Activated gamma-delta T cell treated with anti-CD3 and anti-CD28 coated beads, Interleukin-2, amount 50 U/mL, for 16 hours (primary cell): ENCODE measurements around the gene LRRN2.

Experiments
- DNase-seq: peaks from one replicate; pipeline ENCODE4 v3.0.0-alpha.2; 2020; ENCODE audit warnings: low read depth

LRRN2 gene

DNA sequence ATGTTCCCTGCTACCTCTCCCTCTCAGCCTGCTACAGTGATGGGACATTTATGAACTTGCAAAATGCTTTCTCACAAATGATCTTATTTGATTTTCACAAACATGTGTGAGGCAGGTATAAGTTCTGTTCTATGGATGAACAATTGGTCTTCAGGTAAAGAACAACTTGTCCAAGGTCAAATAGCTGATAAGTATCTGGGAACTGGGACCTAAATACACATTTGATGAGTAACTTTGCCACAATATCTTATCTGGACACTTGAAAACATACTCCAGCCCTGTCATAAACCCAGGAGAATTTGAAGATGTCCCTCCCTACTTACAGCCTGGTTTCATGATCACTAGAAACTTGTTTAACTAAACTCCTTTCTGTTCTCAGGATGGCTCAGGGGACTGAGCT, 23.0 kb downstream of the LRRN2 start:
- no peak for DNase-seq

- DNase-seq: no peak
Observed at GRCh38 chr1:204660509-204660908, 25.0 kb downstream of the LRRN2 start.

DNA sequence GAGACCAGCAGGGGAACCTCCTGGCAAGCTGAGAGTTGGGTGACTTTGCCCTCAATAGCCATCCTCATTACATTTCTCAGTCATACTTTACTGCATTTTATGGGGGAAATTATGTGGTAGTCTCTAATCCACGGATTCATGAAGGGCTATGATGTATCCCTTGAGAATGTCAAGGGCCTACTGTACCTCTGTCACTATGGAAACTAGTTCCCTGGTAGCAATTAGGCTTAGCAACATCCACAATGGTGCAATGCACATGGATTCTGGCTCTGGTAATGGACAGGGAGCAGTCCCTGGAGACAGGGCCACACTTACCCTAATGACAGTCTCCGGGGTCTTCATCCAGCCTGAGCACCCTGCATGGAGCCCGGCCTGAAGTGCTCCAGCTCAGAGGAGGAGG, 26.5 kb downstream of the LRRN2 start:
- DNase-seq: no peak

DNA sequence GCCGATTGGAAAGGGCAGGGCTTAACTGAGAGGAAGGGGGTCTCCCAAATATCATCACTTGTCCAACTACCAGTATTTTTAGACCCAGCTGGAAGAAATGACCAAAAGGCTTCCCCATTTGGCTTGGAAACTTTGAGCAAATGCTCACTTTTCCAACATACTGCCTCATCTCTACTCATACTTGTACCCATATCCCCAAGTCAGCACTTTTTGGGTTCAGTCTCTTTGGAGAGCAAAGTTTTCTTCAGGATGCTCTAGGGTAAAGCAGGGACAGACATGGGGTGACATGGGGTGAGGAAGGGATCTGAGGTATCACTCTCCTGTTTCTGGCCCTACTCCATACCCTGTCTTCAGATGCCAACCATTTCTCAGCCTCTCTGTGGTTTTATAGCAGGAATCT, 27.2 kb downstream of the LRRN2 start:
- DNase-seq: no peak

DNA sequence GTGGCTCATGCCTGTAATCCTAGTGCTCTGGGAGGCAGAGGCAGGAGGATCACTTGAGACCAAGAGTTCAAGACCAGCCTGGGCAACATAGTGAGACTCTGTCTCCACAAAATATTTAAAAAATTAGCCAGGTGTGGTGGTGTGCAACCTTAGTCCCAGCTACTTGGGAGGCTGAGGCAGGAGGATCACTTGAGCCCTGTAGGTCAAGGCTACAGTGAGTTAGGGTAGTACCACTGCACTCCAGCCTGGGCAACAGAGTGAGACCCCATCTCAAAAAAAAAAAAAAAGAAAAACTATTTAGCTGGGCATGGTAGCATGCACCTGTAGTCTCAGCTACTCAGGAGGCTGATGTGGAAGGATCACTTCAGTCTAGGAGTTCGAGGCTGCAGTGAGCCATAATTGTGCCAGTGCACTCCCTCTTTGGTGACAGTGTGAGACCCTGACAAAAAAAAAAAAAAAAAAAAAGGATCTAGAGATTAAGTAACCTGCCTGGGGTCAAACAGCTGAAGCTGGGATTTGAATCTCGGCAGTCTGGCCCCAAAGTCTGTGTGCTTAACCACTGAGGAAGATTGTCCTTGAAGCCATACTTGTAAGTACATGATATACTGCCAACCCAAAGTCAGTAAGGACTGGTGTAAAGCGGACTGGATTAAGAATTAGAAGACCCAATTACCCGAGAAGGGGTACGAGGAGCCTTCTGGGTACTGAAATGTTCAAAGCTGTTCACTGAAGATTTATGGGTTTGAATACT, 31.8 kb downstream of the LRRN2 start:
- no peak for DNase-seq

- DNase-seq: no peak
Observed at GRCh38 chr1:204652497-204652896, 33.0 kb downstream of the LRRN2 start.

DNA sequence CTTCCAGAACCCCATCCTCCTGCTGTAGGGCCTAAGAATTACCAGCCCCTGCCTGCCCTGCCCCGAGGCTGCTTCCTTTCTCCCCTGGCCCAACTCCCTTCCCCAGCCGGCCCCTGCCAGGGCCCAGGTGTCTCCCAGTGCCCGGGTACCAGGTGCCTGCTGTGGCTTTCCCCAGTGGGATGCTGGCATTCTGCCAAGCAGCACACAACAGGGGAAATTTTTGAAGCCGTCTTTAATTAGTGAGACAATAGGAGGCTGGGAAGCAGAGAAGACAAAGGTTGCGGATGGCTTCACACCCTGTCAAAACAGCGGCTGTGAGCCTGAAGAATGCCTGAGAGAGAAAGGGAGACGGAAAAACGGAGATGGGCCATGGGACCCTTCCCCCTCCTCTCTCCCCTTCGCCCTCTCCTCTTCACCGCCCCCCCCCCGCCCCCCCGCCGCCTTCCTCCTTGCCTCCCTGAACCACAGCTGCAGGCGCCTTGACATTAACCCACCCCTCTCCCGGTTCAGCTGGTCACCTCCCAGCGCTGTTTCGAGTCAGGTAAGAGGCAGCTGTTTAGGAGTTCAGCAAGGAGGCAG, 33.6 kb downstream of the LRRN2 start:
- DNase-seq: no peak

DNA sequence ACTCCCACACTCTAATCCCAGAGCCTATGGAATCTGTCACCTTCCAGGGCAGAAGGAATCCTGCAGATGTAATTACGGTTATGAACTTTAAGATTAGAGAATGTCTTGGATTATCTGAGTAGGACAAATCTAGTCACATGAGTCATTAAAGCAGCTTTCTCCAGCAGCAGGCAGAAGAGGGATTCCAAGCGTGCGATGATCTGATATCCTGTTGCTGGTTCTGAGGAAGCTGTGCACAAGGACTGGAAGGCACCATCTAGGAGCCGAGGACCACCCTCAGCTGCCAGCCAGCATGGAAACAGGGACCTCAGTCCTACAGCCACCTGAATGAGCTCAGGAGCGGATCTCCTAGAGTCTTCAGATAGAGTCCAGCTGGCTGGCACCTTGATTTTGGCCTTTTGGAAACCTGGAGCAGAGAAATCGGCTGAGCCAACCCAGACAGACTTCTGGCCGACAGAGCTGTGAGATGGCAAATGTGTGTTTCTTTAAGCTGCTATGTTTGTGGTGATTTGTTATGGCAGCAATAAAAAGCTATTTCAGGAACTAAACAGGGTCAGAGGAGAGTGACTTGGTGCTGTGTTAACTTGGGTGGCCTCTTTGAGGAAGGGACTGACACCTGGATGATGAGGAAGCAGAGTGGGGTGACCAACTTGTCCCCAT, 34.5 kb downstream of the LRRN2 start:
- DNase-seq: no peak

- no peak for DNase-seq
Observed at GRCh38 chr1:204649721-204650521, 35.6 kb downstream of the LRRN2 start.

- no peak for DNase-seq
Observed at GRCh38 chr1:204648576-204648975, 37.0 kb downstream of the LRRN2 start.

DNA sequence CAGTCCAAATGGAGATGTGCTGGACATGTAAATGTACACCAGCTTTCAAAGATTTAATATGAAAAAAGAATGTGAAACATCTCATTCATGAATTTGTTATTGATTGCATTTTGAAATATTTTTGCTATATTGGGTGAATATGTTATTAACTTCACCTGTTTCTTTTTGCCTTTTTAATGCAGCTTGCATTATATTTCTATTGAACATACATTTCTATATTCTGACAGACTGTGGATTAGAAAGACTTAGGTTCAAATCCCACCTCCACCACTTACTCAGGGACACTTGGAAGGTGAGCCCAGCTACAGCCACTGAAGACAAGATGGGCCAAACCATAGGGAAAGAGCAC, 37.8 kb downstream of the LRRN2 start:
- no peak for DNase-seq

DNA sequence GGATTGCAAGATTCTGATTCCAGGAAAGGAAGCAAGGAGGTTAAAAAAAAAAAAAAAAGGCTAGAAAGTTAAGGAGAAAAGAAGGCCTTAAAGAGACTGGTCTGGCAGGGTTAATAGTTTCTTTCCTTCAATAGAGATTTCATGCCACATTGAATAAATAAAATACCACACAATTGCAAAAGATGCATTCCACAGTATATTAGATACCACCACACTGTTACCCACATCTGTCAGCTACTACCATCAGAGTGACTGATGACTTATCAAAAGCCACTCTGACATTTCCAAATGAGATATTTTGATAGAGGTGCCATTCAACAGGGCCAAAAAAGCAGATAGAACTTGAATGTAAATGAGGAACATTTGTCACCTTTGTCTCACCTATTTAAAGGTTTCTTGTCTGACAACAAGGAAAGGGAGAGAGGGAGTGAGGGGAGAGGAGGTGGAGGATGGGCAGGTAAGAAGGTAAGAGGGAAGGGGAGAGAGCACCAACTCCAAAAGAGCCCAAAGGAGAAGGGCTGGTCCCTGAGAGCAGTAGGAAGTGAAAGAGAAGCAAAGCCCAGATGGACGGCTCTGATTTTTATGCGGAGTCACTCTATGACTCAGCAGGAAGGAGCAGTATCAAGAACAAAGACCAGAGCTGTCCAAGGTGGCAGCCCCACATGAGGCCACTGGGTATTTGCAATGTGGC, 38.3 kb downstream of the LRRN2 start:
- no peak for DNase-seq

DNA sequence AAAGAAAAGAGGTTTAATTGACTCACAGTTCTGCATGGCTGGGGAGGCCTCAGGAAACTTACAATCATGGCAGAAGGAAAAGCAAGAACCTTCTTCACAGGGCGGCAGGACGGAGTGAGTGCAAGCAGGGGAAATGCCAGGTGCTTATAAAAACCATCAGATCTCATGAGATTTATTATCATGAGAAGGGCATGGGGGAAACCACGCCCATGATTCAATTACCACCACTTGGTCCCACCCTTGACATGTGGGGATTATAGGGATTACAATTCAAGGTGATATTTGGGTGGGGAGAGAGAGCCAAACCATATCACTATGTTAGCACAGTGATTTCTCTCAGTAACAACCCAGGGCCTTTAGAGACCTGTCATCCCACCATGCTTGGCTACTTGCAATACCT, 39.9 kb downstream of the LRRN2 start:
- no peak for DNase-seq

DNA sequence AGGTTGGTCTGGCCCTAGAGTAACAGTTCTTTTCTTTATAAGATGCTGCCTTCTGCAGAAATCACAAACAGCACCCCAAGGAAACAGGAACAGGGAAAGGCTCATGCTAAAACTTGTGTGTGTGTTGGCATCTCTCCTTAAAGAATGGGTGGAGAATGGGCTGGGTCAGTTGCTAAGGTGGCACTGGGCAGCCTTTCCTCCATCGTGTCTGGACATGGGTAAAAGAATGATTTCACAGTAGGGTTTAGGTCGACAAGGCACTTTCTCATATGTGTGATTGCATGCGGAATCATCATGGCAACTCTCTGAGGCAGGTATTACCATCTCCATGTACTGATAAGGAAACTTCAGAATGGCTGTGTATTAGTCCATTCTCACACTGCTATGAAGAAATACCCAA, 40.3 kb downstream of the LRRN2 start:
- no peak for DNase-seq

GRCh38 chr1:204643503-204643902, 42.0 kb downstream of the LRRN2 start:
- no peak for DNase-seq

DNA sequence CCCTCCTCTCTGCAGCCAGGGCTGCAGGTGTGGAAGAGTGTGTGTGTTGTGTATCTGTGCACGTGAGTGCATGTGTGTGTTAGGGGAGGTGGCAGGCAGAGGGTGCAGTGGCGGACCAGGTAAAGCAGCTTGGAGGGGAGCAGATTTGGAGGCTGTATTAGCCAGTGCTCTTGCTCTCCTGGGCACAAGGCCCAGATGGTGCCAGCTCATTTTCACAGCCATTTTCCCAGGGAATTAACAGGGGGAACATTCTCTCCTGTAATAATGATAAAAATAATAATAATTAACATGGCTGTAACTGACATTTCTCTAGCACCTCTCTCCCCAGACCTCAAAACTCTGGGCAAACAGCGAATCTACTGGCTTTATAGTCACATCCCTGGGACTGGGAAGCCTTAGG, 43.6 kb downstream of the LRRN2 start:
- no peak for DNase-seq

DNA sequence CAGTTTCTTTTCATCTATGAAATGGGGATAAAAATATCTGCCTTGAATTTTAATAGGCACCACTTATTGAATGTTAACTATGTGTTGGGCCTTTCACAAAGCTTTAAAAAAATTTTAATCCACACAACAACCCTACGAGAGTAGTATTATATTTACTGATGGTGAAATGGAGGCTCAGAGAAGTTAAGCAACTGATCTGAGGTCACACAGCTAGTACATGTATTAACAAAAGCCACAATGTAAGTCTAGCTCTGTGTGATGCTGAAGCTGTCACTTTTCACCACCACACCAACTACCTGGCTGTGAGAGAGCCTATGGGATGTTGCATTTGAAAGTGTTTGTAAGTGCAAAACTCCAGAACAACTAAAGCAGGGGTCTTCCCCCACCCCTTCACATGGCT, 44.1 kb downstream of the LRRN2 start:
- no peak for DNase-seq

GRCh38 chr1:204640578-204640977, 45.0 kb downstream of the LRRN2 start:
- DNase-seq: no peak

DNA sequence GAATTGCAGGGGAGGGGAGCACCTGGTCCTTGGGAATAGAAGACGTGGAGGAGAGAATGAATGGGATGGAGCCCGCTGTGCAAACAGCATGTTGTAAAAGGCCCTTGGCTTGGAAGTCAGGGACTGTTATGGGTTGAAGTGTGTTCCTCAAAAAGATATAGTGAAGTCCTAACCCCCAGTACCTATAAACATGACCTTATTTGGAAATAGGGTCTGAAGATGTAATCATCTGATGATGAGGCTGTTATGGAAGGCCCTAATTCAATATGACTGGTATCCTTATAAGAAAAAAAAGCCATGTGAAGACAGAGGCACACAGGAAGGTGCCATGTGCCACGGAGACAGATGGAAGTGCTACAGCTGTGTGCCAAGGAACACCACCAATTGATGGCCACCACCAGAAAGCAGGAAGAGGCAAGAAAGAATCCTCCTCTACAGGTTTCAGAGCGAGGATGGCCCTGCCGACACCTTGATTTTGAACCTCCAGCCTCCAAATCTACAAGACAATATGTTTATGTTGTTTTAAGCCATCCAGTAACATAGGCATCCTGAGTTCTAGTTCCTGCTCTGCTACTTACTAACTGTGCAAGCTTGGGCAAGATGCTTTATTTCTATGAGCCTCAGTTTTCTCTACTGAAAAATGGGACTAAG, 51.2 kb downstream of the LRRN2 start:
- DNase-seq: no peak

- DNase-seq: no peak
Observed at GRCh38 chr1:204633665-204634064, 51.9 kb downstream of the LRRN2 start.

DNA sequence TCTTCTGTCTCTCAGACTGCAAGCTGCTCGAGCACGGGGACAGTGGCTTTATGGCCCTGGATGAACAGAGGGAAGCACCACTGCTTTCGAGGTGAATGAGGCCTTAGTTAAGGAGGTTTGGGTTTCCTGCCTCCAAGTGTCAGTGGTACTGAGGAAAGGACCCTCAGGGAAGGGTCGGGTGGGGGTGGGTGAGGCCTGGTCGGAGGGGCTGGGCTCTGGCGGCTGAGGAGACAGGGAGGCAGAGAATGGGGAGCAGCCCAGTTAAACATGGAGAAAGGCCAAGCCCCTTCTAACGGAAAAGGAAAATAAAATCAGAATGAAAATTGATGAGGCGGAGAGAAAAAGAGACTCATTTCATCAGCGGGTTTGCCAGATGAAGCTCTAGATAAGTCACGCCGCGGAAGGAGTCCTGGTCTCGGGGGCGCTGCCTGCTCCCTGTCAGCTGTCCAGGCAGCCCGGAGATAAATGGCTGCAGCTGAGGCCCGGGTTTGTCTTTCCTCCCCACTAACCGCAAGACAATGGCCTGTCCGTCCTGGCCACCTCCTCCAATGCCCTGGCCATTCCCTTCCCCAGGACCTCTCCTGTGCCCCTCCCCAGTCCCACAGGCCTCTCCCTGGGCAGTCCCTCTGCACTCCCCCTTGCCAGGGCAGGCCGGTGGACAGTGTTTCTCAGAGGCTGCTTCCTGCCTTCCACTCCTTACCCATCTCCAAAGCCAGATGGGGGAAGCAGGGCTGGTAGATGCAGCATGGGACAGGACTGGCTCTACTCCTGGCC, 55.2 kb downstream of the LRRN2 start:
- DNase-seq: no peak
